Endothelial cell (in vitro differentiated cells): Measurements from ENCODE around the gene RAB3B. TPM values are rescaled to one million over a fixed set of nuclear protein-coding genes. Genes with fewer than 3 reads are reported as not detected.

Experiments used
- DNase-seq: peaks from one replicate; pipeline ENCODE4 v3.0.0; 2021; ENCODE audit warnings: low spot score
- H3K27ac Mint-ChIP-seq: one replicate; pipeline ENCODE4 v1.8.0; 2021; ENCODE audit warnings: mixed read lengths, inconsistent platforms; ENCODE audit not compliant: unreplicated experiment
- H3K27me3 Mint-ChIP-seq: one replicate; pipeline ENCODE4 v1.8.0; 2021; ENCODE audit warnings: mild to moderate bottlenecking, moderate library complexity, mixed read lengths, inconsistent platforms; ENCODE audit not compliant: unreplicated experiment
- H3K36me3 Mint-ChIP-seq: one replicate; pipeline ENCODE4 v1.8.0; 2021; ENCODE audit warnings: mild to moderate bottlenecking, low read depth, mixed read lengths, inconsistent platforms; ENCODE audit not compliant: unreplicated experiment
- H3K4me1 Mint-ChIP-seq: one replicate; pipeline ENCODE4 v1.8.0; 2021; ENCODE audit warnings: mild to moderate bottlenecking, mixed read lengths, inconsistent platforms; ENCODE audit not compliant: unreplicated experiment
- H3K4me3 Mint-ChIP-seq: one replicate; pipeline ENCODE4 v1.8.0; 2021; ENCODE audit warnings: mild to moderate bottlenecking, mixed read lengths, inconsistent platforms; ENCODE audit not compliant: unreplicated experiment
- H3K9me3 Mint-ChIP-seq: one replicate; pipeline ENCODE4 v1.8.0; 2021; ENCODE audit warnings: mixed read lengths, inconsistent platforms; ENCODE audit not compliant: unreplicated experiment
- total RNA-seq: library from RNA; stranded (reverse); fragmentation: NEBNext Ultra II Directional; extraction: Animal tissue kit (Norgen Biotek cat#: 25700); gene quantifications from one replicate; pipeline ENCODE4 v1.2.1, GENCODE V29; 2021; ENCODE audit not compliant: unreplicated experiment
- TF ChIP-seq, protein P1 (sequence below): fragments of 200-600 bp; sonication (generic); IDR thresholded peaks from one replicate; pipeline ENCODE4 v1.5.0; 2021; ENCODE audit warnings: antibody characterized with exemption; ENCODE audit not compliant: unreplicated experiment

Gene RAB3B
- total RNA-seq, 1 donor from 2014 or later: 15.1 TPM

DNA sequence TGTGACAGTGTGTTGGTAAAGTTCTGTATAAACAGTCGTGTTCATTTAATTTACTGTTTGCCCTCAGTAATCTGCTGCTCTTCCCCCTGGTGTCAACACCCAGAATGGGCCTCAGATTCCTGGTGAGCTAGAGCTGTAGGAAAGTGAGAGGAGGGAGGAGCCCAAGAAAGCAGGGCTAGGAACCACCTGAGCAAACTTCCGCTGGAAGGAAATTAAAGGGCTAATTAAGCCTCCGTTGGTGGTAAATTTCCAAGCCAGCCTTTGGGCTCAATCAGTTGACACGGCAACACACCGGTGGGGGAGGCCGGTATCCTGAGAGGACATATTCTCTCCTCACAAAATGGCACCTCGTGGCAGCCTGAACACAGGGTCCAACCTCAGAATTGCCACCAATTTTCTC lies 32.9 kb downstream of the RAB3B start:
- Mint-ChIP-seq H3K9me3 (no peaks in the 10 kb centered on the region), H3K27ac (no peak overlapping the region), H3K4me3 (no peak overlapping the region), H3K36me3 (peaks cover 8% of the 10 kb centered on the region), H3K4me1 (peaks cover 29% of the 10 kb centered on the region), H3K27me3 (peaks cover 4% of the 10 kb centered on the region)
- TF ChIP-seq, protein P1, sequence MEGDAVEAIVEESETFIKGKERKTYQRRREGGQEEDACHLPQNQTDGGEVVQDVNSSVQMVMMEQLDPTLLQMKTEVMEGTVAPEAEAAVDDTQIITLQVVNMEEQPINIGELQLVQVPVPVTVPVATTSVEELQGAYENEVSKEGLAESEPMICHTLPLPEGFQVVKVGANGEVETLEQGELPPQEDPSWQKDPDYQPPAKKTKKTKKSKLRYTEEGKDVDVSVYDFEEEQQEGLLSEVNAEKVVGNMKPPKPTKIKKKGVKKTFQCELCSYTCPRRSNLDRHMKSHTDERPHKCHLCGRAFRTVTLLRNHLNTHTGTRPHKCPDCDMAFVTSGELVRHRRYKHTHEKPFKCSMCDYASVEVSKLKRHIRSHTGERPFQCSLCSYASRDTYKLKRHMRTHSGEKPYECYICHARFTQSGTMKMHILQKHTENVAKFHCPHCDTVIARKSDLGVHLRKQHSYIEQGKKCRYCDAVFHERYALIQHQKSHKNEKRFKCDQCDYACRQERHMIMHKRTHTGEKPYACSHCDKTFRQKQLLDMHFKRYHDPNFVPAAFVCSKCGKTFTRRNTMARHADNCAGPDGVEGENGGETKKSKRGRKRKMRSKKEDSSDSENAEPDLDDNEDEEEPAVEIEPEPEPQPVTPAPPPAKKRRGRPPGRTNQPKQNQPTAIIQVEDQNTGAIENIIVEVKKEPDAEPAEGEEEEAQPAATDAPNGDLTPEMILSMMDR: no peak
- no peak for DNase-seq

DNA sequence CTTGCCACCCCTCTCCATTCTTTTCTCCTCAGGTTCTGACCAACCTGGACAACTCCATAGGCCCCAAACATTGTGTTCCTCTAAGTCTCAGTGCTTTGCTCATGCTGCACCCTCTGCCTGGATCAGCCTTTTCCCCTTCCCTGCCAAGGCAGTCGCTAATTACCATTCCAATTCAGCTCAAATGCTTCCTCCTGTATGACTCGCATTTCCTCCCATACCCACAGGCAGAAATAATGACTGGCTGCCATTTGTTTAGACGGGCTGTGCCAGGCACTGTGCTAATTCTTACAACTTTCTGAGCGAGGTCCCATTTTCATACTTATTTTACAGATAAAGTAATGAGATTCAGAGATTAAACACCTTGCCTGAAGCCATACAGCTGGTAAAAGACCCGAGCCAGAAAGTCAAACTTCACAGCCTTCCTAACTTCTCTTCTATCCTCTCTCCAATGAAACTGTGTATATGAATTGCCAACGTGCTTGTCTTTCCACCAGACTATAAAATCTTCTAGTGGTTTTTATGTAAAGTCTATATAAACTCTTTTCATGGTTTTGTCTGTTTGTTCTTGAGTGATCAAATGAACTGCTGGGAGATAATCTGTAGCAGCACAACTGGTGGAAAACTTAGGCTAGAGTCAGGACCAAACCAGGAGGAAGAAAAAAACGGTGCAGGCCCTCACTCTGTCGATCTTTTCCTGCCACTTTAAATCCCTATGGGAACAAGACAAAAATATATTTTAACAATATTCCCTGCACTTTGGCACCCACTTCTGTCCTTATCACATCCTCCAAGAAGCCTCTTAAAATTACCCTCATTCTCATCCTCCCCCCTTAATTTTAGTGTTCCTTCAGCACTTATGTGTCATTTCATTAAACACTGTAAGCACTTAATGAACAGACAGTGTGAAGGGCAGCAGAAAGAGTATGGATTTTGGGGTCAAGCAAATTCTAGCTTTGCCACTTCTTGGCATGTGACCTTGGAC lies 33.7 kb downstream of the RAB3B start:
- Mint-ChIP-seq H3K27ac (no peak overlapping the region), H3K4me3 (no peak overlapping the region), H3K27me3 (peaks cover 4% of the 10 kb centered on the region), H3K9me3 (no peaks in the 10 kb centered on the region), H3K36me3 (peaks cover 8% of the 10 kb centered on the region), H3K4me1 (peaks cover 29% of the 10 kb centered on the region)
- DNase-seq: no peak
- TF ChIP-seq, protein P1: no peak

DNA sequence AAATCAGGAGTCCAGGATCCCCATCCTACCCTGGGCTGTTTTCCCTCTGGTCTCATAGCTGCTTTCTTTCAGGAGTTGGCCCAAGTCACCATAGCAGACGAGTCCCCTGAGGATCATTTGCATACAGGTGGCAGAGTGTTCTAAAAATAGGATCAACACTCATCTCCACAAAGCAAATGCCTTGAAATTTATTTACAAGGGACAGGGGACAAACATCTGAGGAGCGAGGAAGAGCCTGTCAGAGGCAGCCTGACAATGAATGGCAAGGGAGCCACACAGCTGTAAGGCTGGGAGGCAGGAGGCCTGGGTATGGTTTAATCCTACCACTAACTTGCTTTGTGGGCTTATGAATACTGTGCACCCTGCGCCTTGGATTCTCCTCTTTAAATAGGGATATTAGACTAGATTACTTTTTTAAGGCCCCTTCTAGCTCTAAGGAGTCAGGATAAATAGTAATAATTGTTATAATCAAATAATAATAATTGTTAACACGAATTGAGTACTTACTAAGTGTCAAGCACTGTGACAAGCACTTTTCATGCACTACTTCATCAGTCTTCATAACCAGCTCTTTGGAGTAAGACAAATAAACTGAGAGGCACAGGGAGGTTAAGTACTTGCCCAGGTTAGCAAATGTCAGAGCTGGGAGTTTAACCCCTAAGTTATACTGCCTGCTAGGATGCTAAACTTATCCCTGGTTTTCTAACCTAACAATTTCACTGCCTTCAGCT lies 34.5 kb downstream of the RAB3B start:
- H3K36me3 Mint-ChIP-seq: peaks cover 8% of the 10 kb centered on the region
- no peak overlapping the region for H3K27ac Mint-ChIP-seq
- peaks cover 4% of the 10 kb centered on the region for H3K27me3 Mint-ChIP-seq
- TF ChIP-seq, protein P1: no peak
- H3K9me3 Mint-ChIP-seq: no peaks in the 10 kb centered on the region
- DNase-seq: no peak
- H3K4me3 Mint-ChIP-seq: no peak overlapping the region
- H3K4me1 Mint-ChIP-seq: peaks cover 29% of the 10 kb centered on the region

DNA sequence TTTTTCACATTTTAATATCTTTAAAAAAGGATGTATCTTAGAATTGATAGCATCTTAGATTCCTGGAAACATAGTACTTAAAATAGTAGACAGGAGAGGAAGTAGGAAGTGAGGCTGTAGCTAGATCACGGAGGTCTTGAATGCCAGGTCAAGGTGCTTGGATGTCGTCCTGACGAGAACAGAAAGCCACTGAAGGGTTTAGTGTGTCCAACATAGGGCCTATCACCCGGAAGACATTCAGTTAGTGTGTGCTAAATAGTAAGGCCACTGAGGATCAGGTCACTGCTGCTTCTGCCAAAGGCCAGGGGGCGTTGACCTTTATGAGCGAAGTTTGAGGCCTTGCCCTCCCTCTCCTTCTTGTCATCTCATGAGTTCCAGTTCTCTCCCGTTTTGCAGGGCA lies 35.7 kb downstream of the RAB3B start:
- no peak overlapping the region for H3K27ac Mint-ChIP-seq
- H3K27me3 Mint-ChIP-seq: peaks cover under 1% of the 10 kb centered on the region
- peaks cover 21% of the 10 kb centered on the region for H3K4me1 Mint-ChIP-seq
- no peak overlapping the region for H3K4me3 Mint-ChIP-seq
- peaks cover 6% of the 10 kb centered on the region for H3K9me3 Mint-ChIP-seq
- TF ChIP-seq, protein P1: no peak
- DNase-seq: no peak
- peaks cover 16% of the 10 kb centered on the region for H3K36me3 Mint-ChIP-seq
